Psoas muscle (tissue), 8 donors: Measurements from ENCODE around the gene ADCYAP1R1. TPM values are rescaled to one million over a fixed set of nuclear protein-coding genes. Genes with fewer than 3 reads are reported as not detected.

Source experiments
- ATAC-seq, 4 donors: fragments of 200-7000 bp; cut with Tn5 transposase; one replicate each; pipeline ENCODE4 v1.9.1; 2020; ENCODE audit warnings: moderate library complexity in 3 of 4, mild to moderate bottlenecking in 2 of 4
- DNase-seq, 2 donors: peaks; one replicate each; pipeline ENCODE4 v3.0.0-alpha.2; 2020
- H3K27ac ChIP-seq: fragments of 200-600 bp; one replicate; pipeline ENCODE4 v1.8.0; 2022
- H3K27me3 ChIP-seq, 3 donors: fragments of 200-600 bp in 1 of 3; one replicate each; pipeline versions ENCODE4 v1.6.1 to v1.8.0; 2013 to 2022; ENCODE audit warnings: low read length in 2 of 3, mild to moderate bottlenecking in 2 of 3, moderate library complexity in 1 of 3; ENCODE audit not compliant: insufficient read depth in 3 of 3
- H3K36me3 ChIP-seq, 2 donors: fragments of 200-600 bp in 1 of 2; one replicate each; pipeline versions ENCODE4 v1.6.1 to v1.8.0; 2013 to 2022; ENCODE audit warnings: low read depth in 1 of 2, mild to moderate bottlenecking in 1 of 2, moderate library complexity in 1 of 2; ENCODE audit not compliant: insufficient read depth in 1 of 2
- H3K4me1 ChIP-seq: fragments of 200-600 bp; one replicate; pipeline ENCODE4 v1.8.0; 2022
- H3K4me3 ChIP-seq: fragments of 200-600 bp; one replicate; pipeline ENCODE4 v1.8.0; 2022; ENCODE audit warnings: mild to moderate bottlenecking
- H3K9me3 ChIP-seq: fragments of 200-600 bp; one replicate; pipeline ENCODE4 v1.8.0; 2022
- CTCF ChIP-seq: fragments of 200-600 bp; IDR thresholded peaks from one replicate; pipeline ENCODE4 v1.8.0; 2022; ENCODE audit warnings: antibody characterized with exemption
- WGBS, 3 donors: extraction: QIAGEN DNeasy Blood & Tissue Kit; methylation state at CpG; one replicate each; pipeline versions ENCODE4 v1.1.6 to v1.1.7; 2013; 5-methylcytosine and 5-hydroxymethylcytosine counted together
- intact Hi-C, 2 donors: fragments of 100-400 bp; cut with DNase I; formaldehyde crosslinking; loops; one replicate each; pipeline versions ENCODE4 v1.11.0 to v1.14.2; 2022
- polyA plus RNA-seq, 3 donors: library from polyadenylated mRNA; stranded (reverse); fragments of 200-250 nt; gene quantifications; one replicate each; pipeline ENCODE4 v1.2.3, GENCODE V29; 2013
- total RNA-seq, 4 donors: library from RNA; stranded (reverse); fragmentation: NEBNext Ultra II Directional in 2 of 4; extraction: Animal tissue kit (Norgen Biotek cat#: 25700) in 2 of 4; gene quantifications; one replicate each; pipeline versions ENCODE4 v1.2.1 to v1.2.4, GENCODE V29; 2021 to 2023
- donor health status: healthy with polysubstance abuse.
- donor health status: DM: no; HTN: no; CAD: no; lungs with moderate emphysema.
- donor health status: Bipolar disorder and iron deficiency.
- donor health status: healthy.
- donor health status: DM: yes; HTN: yes; CAD: no.
- donor health status: DM: no; HTN: no; CAD: no.
- donor health status: DM: no; HTN: no; CAD: no.
- donor health status: DM: yes; HTN: yes; CAD: no.

Gene ADCYAP1R1
- total and polyA plus RNA-seq, 7 donors, result 0.40 to 6.6 (median 1.2) TPM

- peaks cover 0 to under 1% (median 0%) of the 10 kb centered on the region in 3 donors for H3K27me3 ChIP-seq
- intact Hi-C loops, result no loop called here
- no peak for TF ChIP-seq CTCF
- H3K9me3 ChIP-seq, result no peaks in the 10 kb centered on the region
- no peak for ATAC-seq
- no peak overlapping the region for H3K4me3 ChIP-seq
- no peaks in the 10 kb centered on the region for H3K4me1 ChIP-seq
- WGBS, 3 donors, result 62 to 68% (median 64%) methylated on average over 5 of the region's 5 CpGs
- H3K36me3 ChIP-seq, result no peaks in the 10 kb centered on the region
- no peak overlapping the region for H3K27ac ChIP-seq
- no peak for DNase-seq
Measured at GRCh38 chr7:31160941-31161340, 108.8 kb downstream of the ADCYAP1R1 start.

Other genes starting within 250 kb of the ADCYAP1R1 start
- gene AQP1, start 140.5 kb upstream of the ADCYAP1R1 start, total RNA-seq, result 100 to 1,000 TPM in 2 of 4 donors, 10 to 100 TPM in 2; 76.1 to 229 (median 110) TPM
- 100 to 1,000 TPM in 1 of 3 donors, 10 to 100 TPM in 2; 75.0 to 130 (median 97.8) TPM for gene AQP1, start 140.5 kb upstream of the ADCYAP1R1 start, polyA plus RNA-seq
- not detected for gene GHRHR, start 88.4 kb upstream of the ADCYAP1R1 start, total RNA-seq
- gene GHRHR, start 88.4 kb upstream of the ADCYAP1R1 start, polyA plus RNA-seq, result under 1 TPM in 2 of 3 donors, not detected in 1; 0.03 to 0.16 TPM